Measurements from ENCODE around the gene DROSHA.
"Not testable (repeated sequence)": the region's sequence is repeated elsewhere in the genome, so short reads cannot be mapped to it uniquely, and the experiment has no call there.

The DROSHA gene

DNA sequence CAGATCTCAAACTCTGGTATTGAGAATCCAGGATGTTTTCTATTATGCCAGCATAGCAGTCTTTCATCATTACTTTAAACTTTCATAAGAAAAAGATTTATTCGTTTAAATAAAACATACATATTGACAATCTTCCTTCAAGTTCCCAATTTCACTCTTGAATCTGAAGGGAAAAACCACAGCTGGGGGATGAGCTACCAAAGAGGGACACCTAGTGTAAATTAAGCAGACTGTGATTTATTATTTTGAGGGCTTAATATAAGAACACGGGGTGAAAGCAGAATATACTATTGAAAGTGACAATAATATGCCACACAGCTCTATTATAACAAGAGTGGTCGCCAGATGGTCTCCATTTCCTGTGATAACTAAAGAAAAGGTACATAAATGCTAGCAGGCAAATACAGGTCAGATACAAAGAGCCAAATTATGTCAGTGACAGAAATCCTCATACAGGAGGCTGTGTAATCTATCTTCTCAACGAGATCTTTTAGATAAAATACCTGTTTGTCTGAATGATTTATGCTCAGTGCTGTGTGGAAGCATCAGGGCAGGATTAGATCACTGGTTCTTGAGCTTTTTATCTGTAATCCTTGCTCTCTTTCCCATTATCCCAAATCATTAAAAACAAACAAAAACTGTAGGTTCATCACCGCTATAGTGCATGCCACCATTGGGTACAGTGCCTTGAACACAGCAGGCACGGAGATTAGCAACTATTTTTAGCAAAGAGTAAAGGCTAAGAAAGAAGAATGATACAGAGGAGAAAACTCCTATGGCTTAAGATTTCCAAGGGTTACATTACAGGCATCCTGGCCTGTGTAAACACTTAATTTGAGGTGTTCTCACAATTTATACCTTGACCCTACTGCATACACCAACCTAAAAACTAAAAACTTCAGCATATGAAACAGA, 116.6 kb downstream of the DROSHA start:
- no peak for DNase-seq (ENCODE audit: low read depth, low spot score)

GRCh38 chr5:31413030-31413812, 118.7 kb downstream of the DROSHA start:
- DNase-seq (ENCODE audit: low read depth, low spot score) = no peak

DNA sequence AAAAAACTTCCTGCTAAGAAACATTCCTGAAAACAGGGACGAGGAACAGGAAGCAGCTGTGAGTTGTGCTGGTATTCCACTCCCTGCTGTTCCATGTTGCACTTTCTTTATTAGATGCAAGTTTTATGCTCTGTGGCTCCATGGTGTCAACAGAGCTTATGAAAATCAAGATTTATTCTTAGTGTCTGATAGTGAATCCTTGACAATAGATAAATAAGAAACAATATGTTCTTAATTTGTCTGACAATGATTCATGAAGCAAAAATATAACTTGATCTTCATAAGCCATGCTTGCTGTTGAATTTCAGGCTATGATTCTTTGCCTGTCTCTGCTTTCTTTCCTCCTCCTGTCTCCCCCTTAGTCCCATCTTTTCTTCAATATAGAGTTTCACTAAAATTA, 119.6 kb downstream of the DROSHA start:
- DNase-seq (ENCODE audit: low read depth, low spot score) = no peak

- DNase-seq (ENCODE audit: low read depth, low spot score) = no peak
Observed at GRCh38 chr5:31410089-31410488, 121.8 kb downstream of the DROSHA start.

DNA sequence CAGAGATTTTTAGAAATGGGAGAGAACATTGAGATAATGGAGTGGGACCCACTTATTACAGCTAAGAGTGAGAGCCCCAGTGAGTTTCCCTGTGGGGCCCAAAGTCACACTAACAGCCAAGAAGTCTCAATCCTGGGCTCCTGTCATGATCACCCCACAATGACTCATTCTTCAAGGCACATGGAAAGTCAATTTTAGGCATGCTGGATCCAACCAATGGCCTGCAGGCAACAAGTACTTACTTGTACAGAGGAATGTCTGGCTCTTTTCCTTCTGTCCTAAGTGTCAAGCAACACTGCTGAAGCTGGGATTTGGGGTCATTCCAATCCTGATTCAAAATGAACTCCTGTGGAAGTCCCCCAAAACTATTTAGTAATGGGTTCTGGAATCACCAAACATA, 123.1 kb downstream of the DROSHA start:
- no peak for DNase-seq (ENCODE audit: low read depth, low spot score)

DNA sequence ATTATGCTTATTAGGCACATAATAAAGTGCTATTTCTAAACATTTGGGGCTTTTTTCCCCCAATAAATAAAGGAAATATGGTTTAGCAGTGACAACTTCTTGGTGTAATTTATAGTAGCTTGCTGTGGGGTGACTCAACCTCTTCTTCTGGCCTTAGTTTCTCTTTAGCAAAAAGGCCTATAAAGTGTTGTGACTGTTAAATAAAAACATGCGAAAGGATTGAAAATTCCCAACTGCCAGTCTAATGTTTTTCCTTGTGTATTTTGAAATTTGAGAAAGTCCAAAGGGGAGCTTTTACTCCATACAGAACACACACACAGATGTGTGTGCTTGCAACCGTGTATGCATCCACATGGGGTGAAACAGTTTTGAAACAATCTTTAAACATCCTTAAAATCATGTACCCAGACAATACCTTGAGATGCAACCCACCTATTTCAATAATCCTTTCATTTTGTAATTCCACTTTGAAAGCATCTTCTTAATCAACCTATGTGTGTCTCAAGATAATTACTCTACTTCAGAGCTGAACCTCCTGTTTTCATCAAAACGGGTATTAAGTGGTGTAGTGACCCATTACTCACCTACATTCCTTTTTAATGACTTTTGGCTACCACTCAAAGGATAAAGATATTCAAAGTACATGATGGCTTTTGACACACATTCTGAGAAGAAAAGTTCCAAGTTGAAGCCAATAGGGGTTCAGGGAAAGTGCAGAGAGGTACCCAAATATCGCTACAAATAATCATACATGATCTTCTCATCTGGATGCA, 123.8 kb downstream of the DROSHA start:
- DNase-seq (ENCODE audit: low read depth, low spot score) = no peak

DNA sequence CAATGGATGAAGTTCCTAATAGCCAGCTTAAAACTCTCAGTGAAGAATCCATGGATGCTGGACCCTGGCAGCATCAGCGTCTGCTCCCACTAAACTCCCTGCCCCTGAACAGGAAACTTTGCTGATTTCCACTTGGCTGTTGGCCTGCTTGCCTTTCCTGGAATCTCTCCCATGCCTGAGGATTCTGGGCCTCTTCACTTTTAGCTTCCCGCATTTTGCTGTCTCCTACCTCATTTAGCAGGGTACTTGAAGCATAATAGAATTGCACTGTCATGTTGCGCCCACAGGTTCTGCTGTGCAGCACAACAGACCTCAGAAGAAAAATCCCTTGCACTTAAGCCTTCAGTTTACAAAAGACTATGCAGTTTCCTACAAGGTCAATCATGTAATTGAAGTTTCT, 127.6 kb downstream of the DROSHA start:
- no peak for DNase-seq (ENCODE audit: low read depth, low spot score)

DNA sequence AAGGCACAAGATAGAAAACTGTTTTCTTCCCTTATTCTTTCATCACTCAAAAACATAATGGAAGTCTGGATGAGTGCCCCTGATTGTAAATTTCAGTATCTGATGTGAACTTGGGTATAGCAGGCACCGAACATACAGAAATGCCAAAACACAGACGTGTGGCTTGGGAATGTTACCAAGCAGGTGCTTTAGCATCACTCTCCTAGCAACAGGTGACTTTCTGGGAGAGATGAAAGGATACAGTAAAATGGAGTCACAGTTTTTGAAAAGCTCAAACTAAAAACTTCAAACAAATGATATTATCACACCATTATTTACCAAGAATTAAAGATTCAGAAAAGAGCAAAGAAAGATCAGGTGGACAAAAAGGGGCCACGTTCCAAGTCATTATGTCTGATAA, 130.2 kb downstream of the DROSHA start:
- DNase-seq (ENCODE audit: low read depth, low spot score) = no peak

GRCh38 chr5:31397926-31398557, 133.9 kb downstream of the DROSHA start:
- DNase-seq (ENCODE audit: low read depth, low spot score) = no peak

DNA sequence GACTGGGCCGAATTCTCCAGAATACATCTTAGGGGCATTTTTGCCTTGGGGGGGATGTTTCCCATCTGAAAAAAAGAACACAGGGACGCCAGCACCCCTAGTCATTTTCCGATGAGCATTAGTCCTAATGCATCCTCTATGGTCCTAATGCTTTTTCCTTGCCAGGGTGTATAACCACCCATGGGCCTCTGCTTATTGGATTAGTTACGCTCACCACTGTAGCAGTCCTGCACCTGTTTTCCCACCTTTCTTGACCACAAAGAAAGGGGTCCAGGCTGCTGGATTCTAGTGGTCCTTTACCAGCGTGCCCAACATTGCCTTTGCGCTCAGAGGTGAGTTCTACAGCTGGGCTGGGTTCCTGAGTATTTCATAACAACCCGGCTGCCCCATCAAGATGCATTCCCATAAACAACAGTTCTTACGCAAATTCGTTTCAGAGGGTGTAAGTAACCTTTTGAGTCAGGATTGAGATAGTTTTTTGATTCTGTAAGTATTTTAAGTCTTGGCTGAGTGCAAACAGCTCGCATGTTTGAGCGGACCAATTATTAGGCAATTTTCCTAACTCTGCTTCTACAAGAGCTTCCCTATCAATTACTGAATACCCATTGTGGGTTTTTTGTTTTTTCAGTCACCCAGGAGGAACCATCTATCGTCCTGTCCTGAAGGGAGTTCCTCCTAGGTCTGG, 135.1 kb downstream of the DROSHA start:
- DNase-seq (ENCODE audit: low read depth, low spot score) = no peak

DNA sequence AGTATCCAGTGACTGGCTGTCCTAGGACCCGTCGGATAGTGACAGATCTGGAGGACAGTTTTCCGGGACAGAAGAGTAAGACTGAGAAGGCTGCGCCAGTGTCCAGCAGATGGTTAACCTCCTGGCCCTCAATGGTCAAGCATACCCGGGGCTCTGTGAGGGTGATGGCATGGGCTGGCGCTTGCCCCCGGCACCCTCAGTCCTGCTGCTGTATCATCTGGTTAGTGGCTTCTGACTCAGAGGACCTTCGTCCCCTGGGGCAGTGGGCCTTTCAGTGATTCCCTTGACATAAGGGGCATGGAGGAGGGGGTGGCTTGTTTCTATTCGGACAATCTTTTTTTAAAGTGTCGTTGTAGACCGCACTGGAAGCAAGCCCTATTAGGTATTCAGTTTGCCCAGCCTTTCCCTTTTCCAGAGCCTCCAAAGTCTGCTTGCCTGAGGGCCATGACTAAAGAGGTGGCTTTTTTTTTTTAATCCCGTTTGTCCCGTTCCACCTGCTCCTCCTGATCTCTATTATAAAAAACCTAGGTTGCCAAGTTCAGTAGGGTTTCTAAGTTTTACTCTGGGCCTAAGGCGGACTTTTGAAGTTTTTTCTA, 136.3 kb downstream of the DROSHA start:
- DNase-seq (ENCODE audit: low read depth, low spot score) = not testable (repeated sequence)

DNA sequence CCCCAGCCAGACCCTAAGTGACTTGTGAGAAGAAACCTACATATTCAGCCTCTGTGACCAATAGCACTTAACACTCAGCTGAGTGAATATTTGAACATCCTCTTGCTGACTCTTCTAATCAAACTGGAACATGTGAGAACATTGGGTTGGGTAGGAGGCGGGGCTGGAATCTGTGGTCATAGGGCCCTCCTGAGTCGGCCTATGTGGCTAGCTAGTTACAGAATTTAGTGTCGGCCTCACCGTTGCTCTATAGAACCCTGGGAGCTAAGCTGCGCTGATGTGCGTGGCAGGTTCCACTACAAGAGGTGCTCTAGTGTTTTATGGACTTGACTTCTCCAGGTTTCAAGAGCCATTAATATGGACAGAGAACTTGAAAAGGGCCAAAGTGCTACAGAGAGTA, 138.8 kb downstream of the DROSHA start:
- DNase-seq (ENCODE audit: low read depth, low spot score) = no peak

GRCh38 chr5:31392061-31392460, 139.8 kb downstream of the DROSHA start:
- DNase-seq (ENCODE audit: low read depth, low spot score) = no peak

DNA sequence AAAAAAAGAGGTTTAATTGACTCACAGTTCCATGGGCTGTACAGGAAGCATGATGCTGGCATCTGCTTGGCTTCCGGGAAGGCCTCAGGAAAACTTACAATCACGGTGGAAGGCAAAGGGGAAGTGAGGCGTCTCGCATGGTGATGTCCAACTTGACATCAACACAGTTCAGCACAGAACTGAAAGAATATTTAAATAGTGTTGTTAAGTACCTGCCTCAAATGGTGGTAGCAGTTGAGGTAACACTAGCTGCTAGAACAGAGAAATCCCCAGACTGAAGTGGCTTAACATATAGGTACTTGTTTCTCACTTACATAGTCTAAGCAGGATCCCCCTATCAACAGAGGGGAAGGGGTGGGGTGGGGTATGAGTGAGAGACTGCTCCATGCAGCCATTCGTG, 141.6 kb downstream of the DROSHA start:
- DNase-seq (ENCODE audit: low read depth, low spot score) = no peak

- DNase-seq (ENCODE audit: low read depth, low spot score) = no peak
Observed at GRCh38 chr5:31385774-31386537, 145.9 kb downstream of the DROSHA start.

DNA sequence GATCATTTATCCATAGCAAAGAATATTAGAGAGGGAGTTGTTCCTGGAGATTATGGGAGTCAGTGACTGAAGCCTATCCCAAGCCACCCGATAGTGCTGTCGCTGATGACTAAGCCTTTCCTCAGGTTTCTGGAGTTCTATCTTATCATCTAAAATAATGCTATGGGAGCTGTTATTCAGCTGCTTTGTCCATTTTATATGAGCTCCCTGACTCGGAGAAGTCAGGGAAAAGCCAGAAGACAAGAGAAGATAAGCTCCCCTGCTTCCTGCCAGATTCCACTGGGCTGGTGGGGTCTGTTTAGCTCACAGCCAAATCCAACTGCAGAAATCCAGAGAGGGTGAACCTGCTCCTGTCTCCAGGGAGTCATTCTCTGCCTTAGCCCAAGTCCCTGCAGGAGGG, 148.2 kb downstream of the DROSHA start:
- no peak for DNase-seq (ENCODE audit: low read depth, low spot score)

DNA sequence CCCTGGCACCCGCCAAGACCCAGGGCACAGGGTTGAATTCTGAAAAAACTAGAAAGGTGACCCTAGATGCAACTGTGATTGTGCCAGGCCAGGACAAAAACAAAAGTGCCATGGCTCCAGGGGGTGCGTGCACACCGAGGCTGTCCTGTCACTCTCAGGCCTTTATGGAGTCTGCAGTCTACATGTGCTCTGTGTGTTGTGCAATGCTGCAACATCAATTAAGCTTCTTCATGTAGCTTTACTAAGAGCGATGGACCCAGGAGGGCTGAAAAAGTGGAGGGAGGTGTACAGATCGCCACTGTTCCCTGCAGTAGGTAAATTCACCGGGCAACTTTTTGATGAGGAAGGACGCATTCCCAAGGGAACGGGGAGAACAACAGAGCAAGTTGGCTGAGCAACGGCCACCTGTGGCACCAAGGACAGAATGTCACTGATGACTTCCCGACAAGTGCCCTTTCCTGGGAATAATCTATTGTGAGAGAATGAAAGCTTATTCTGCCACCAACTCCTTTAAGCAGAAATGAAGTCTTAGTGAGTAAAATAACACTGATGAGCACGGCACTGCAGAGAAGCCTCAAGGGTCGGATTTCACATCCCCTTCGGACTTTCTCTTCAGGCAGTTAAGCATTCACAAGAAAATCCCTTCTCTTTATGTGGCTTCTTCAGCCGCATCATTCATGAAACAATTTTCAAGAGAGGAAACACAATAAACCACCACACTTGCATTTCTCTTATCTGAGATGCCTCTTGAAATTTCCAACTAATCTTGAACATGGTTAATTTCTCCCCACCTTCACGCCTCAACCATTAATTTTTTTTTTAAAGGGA, 149.6 kb downstream of the DROSHA start:
- no peak for DNase-seq (ENCODE audit: low read depth, low spot score)

- DNase-seq (ENCODE audit: low read depth, low spot score) = no peak
Observed at GRCh38 chr5:31381299-31381698, 150.6 kb downstream of the DROSHA start.

- no peak for DNase-seq (ENCODE audit: low read depth, low spot score)
Observed at GRCh38 chr5:31380049-31380448, 151.8 kb downstream of the DROSHA start.
